OCI-M1 (cell line): ENCODE data around the gene CTXND2.

Experiments used
- DNase-seq: peaks from one replicate; lab custom pipeline; 2025; lab: John Stamatoyannopoulos, UW

The CTXND2 gene

DNA sequence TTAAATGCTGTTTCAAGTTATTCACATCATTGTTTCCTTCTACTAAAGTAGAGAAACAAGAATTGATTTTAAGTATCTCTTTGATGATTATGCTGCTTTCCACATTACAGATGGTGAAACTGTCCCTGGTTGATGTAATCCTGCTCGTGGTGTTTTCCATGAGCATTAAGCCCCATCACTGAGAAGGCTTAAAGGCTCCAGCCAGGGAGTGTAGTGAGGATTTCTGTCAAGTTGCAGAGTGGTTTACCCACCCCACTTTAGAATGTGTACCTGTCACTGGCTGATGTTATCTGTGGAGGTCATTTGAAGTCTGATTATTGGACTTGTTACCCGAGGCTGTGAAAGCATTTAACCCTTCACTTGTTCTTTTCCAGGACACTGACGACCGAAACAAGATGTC is 74.8 kb downstream of the CTXND2 start:
- no peak for DNase-seq
